Left lung (tissue), 10 donors: Measurements from ENCODE around the gene SLC26A4. TPM values are rescaled to one million over a fixed set of nuclear protein-coding genes. Genes with fewer than 3 reads are reported as not detected.

ENCODE experiments used
- ATAC-seq: fragments of 200-7000 bp; cut with Tn5 transposase; one replicate; pipeline ENCODE4 v1.9.1; 2020; ENCODE audit warnings: moderate library complexity
- DNase-seq, 4 donors: peaks; one replicate each; pipeline ENCODE4 v3.0.0-alpha.2; 2013 to 2020
- H3K27ac ChIP-seq, 2 donors: fragments of 200-600 bp; sonication (generic) in 1 of 2; one replicate each; pipeline versions ENCODE4 v1.5.0 to v1.8.0; 2020 to 2021
- H3K27me3 ChIP-seq, 2 donors: fragments of 200-600 bp; sonication (generic) in 1 of 2; one replicate each; pipeline versions ENCODE4 v1.5.0 to v1.8.0; 2020 to 2021
- H3K36me3 ChIP-seq, 2 donors: fragments of 200-600 bp; sonication (generic) in 1 of 2; one replicate each; pipeline versions ENCODE4 v1.5.0 to v1.8.0; 2020 to 2021
- H3K4me1 ChIP-seq, 2 donors: fragments of 200-600 bp; one replicate each; pipeline ENCODE4 v1.8.0; 2021
- H3K4me3 ChIP-seq, 2 donors: fragments of 200-600 bp; sonication (generic) in 1 of 2; one replicate each; pipeline versions ENCODE4 v1.5.0 to v1.8.0; 2020 to 2021; ENCODE audit warnings: mild to moderate bottlenecking in 1 of 2
- H3K9me3 ChIP-seq, 2 donors: fragments of 200-600 bp; sonication (generic) in 1 of 2; one replicate each; pipeline versions ENCODE4 v1.5.0 to v1.8.0; 2020 to 2021
- intact Hi-C, 2 donors: fragments of 100-400 bp; cut with DNase I; formaldehyde crosslinking; loops; one replicate each; pipeline versions ENCODE4 v1.11.2 to v1.14.2; 2022
- polyA plus RNA-seq, 6 donors: library from polyadenylated mRNA; unstranded; fragments of 120-200 nt; gene quantifications; one replicate each; pipeline ENCODE4 v1.2.1, GENCODE V29; 2013; ENCODE audit not compliant: insufficient read length in 6 of 6
- total RNA-seq, 2 donors: library from RNA; stranded (reverse); fragmentation: NEBNext Ultra II Directional; extraction: Animal tissue kit (Norgen Biotek cat#: 25700); gene quantifications; one replicate each; pipeline ENCODE4 v1.2.1, GENCODE V29; 2021
- TF ChIP-seq, protein P1 (sequence below), 2 donors: fragments of 200-600 bp; sonication (generic) in 1 of 2; IDR thresholded peaks; one replicate each; pipeline versions ENCODE4 v1.5.0 to v1.8.0; 2021; ENCODE audit warnings: antibody characterized with exemption in 2 of 2
- donor health status: DM: no; HTN: yes; CAD: no.
- donor health status: DM: no; HTN: no; CAD: no.

The SLC26A4 gene
- total and polyA plus RNA-seq, 8 donors: 0.82 to 2.5 (median 1.3) TPM

DNA sequence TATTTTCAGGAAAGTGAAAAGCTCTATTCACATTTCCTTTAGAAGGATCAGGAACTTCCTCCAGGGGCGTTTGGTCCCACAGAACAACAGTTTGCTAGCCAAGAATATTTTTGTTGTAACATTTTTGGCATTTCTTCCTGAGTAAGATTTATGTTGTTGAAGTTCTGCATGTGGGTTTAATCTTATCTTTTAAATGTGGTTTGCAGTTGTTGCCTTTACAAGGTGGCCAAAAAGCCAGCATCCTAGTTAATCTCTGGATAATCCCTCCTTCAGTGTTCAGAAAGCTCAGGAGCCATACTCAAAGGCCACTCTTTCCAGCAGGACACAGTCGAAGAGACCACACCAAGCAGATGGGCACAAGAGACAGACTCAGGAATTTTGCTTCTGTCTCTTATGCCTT, 30.0 kb downstream of the SLC26A4 start:
- H3K4me3 ChIP-seq: no peak overlapping the region
- intact Hi-C loops: no loop called here
- no peaks in the 10 kb centered on the region for H3K27me3 ChIP-seq

DNA sequence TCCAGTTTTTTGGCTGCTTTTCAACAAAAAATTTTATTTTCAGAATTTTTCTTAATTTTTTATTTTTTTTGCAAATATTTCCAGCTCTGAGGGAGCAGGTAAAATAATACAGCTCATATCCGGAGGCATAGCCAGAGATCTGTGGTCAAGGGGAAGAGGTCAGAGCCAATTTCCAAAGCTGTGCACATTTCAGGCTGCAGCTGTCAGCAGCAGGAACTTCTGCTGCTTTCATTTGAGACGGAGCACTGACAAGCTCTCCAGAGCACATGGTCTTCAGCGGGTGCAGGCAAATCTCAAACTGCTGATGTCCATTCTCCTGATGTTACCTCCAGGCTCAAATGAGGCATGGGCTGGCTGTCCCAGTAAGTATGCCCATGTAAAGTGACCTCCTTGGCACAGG, 31.1 kb downstream of the SLC26A4 start:
- Histone ChIP-seq H3K4me1 (no peaks in the 10 kb centered on the region), H3K9me3 (no peaks in the 10 kb centered on the region), H3K27me3 (no peaks in the 10 kb centered on the region), H3K4me3 (no peak overlapping the region), H3K27ac (no peak overlapping the region), H3K36me3 (no peaks in the 10 kb centered on the region)
- intact Hi-C loops: no loop called here
- ATAC-seq: no peak
- DNase-seq: no peak
- TF ChIP-seq, protein P1, sequence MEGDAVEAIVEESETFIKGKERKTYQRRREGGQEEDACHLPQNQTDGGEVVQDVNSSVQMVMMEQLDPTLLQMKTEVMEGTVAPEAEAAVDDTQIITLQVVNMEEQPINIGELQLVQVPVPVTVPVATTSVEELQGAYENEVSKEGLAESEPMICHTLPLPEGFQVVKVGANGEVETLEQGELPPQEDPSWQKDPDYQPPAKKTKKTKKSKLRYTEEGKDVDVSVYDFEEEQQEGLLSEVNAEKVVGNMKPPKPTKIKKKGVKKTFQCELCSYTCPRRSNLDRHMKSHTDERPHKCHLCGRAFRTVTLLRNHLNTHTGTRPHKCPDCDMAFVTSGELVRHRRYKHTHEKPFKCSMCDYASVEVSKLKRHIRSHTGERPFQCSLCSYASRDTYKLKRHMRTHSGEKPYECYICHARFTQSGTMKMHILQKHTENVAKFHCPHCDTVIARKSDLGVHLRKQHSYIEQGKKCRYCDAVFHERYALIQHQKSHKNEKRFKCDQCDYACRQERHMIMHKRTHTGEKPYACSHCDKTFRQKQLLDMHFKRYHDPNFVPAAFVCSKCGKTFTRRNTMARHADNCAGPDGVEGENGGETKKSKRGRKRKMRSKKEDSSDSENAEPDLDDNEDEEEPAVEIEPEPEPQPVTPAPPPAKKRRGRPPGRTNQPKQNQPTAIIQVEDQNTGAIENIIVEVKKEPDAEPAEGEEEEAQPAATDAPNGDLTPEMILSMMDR (IDR thresholded peaks at IDR 0.05): no peak

More for the DNA sequence above, 30.0 kb downstream of the SLC26A4 start:
- no peak overlapping the region for H3K27ac ChIP-seq
- no peaks in the 10 kb centered on the region for H3K9me3 ChIP-seq
- H3K4me1 ChIP-seq: no peaks in the 10 kb centered on the region
- DNase-seq (no peak), ATAC-seq (no peak)
- no peaks in the 10 kb centered on the region for H3K36me3 ChIP-seq
- TF ChIP-seq, protein P1 (IDR thresholded peaks at IDR 0.05): no peak

DNA sequence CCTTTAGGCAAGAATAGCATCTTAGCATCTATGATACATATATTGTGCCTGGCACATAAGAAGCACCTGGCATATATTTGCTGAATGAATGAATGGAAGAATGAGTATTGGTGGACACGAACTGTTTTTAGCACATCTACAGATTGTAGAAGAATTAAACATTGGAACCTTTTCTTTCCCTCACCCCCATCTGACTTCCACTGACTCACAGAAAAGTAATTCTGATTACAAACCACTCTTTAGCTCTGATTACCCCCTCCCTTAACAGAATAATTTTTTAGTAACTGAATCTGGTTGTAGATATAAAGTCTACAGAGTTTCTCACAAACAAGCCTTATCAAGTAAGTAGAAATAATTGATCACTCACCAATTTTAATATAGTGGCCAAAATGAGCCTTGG, 31.9 kb downstream of the SLC26A4 start:
- no peaks in the 10 kb centered on the region for H3K9me3 ChIP-seq
- no peaks in the 10 kb centered on the region for H3K27me3 ChIP-seq
- TF ChIP-seq, protein P1 (IDR thresholded peaks at IDR 0.05): no peak
- ATAC-seq (no peak), DNase-seq (no peak)
- no peaks in the 10 kb centered on the region for H3K36me3 ChIP-seq
- intact Hi-C loops: no loop called here
- no peak overlapping the region for H3K27ac ChIP-seq
- H3K4me3 ChIP-seq: no peak overlapping the region
- no peaks in the 10 kb centered on the region for H3K4me1 ChIP-seq

DNA sequence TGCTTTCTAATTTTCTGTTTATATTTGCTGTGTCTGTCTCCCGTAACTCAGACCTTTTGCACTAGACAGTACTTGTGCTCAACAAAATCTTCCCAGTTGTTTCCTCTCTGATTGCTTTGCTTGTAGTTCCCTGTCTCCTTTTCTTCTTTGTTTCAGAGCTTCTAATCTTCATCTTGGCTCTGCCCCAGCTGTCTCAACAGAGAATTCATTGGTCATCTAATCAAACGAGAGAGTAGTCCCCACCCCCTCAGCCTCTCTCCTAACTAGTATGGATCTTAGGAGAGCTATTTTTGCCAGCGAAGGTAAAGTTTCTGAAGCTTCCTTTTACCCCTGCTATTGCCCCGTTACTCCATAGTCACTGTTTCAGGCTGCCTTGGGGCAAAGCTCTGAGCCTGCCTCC, 32.8 kb downstream of the SLC26A4 start:
- H3K27ac ChIP-seq: no peak overlapping the region
- H3K27me3 ChIP-seq: no peaks in the 10 kb centered on the region
- no peaks in the 10 kb centered on the region for H3K36me3 ChIP-seq
- no peak overlapping the region for H3K4me3 ChIP-seq
- TF ChIP-seq, protein P1 (IDR thresholded peaks at IDR 0.05): no peak
- intact Hi-C loops: no loop called here
- no peaks in the 10 kb centered on the region for H3K9me3 ChIP-seq
- DNase-seq (no peak), ATAC-seq (no peak)
- H3K4me1 ChIP-seq: no peaks in the 10 kb centered on the region

DNA sequence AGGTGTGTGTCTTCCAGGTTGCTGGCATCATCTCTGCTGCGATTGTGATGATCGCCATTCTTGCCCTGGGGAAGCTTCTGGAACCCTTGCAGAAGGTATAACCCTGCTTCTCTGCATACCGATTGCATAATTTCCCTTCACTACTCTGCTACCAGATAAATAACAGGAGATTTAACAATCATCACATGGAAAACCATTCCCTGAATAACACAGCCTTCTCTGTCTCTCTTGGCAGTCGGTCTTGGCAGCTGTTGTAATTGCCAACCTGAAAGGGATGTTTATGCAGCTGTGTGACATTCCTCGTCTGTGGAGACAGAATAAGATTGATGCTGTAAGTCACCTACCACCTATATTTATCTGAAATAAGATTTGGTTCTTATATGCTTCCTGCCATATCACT, 33.8 kb downstream of the SLC26A4 start:
- intact Hi-C loops: no loop called here
- Histone ChIP-seq H3K36me3 (no peaks in the 10 kb centered on the region), H3K27ac (no peak overlapping the region), H3K4me1 (no peaks in the 10 kb centered on the region), H3K9me3 (no peaks in the 10 kb centered on the region), H3K27me3 (no peaks in the 10 kb centered on the region), H3K4me3 (no peak overlapping the region)
- ATAC-seq: no peak
- no peak for DNase-seq
- TF ChIP-seq, protein P1 (IDR thresholded peaks at IDR 0.05): no peak
